LNCAP (cell line): ENCODE measurements around the gene PEX5L.

Experiments used
- TF ChIP-seq, protein P1 (sequence below): fragments of 450-650 bp; IDR thresholded peaks from 2 replicates; pipeline ENCODE4 v1.5.1; 2017; ENCODE audit warnings: mild to moderate bottlenecking

Gene PEX5L

DNA sequence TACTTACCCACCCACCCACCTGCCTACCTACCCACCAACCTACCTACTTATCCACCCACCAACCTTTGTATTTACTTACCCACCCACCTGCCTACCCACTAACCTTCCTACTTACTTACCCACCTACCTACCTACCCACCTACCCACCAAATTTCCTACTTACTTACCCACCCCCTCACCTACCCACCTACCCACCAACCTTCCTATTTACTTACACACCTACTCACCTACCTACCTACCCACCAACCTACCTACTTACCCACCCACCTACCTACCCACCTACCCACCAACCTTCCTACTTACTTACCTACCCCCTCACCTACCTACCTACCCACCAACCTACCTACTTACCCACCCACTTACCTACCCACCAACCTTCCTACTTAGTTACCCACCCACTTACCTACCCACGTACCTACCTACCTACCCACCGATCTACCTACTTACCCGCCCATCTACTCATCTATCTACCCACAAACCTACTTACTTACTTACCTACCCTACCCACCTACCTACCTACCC lies 204.3 kb downstream of the PEX5L start:
- TF ChIP-seq, protein P1, sequence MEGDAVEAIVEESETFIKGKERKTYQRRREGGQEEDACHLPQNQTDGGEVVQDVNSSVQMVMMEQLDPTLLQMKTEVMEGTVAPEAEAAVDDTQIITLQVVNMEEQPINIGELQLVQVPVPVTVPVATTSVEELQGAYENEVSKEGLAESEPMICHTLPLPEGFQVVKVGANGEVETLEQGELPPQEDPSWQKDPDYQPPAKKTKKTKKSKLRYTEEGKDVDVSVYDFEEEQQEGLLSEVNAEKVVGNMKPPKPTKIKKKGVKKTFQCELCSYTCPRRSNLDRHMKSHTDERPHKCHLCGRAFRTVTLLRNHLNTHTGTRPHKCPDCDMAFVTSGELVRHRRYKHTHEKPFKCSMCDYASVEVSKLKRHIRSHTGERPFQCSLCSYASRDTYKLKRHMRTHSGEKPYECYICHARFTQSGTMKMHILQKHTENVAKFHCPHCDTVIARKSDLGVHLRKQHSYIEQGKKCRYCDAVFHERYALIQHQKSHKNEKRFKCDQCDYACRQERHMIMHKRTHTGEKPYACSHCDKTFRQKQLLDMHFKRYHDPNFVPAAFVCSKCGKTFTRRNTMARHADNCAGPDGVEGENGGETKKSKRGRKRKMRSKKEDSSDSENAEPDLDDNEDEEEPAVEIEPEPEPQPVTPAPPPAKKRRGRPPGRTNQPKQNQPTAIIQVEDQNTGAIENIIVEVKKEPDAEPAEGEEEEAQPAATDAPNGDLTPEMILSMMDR: no peak

- TF ChIP-seq, protein P1: no peak
These were observed 207.3 kb downstream of the PEX5L start for GRCh38 chr3:179829401-179829800.

- TF ChIP-seq, protein P1: no peak
These were observed 208.0 kb downstream of the PEX5L start for GRCh38 chr3:179828738-179829137.

- TF ChIP-seq, protein P1: no peak
These were observed 210.5 kb downstream of the PEX5L start for GRCh38 chr3:179826247-179826637.

DNA sequence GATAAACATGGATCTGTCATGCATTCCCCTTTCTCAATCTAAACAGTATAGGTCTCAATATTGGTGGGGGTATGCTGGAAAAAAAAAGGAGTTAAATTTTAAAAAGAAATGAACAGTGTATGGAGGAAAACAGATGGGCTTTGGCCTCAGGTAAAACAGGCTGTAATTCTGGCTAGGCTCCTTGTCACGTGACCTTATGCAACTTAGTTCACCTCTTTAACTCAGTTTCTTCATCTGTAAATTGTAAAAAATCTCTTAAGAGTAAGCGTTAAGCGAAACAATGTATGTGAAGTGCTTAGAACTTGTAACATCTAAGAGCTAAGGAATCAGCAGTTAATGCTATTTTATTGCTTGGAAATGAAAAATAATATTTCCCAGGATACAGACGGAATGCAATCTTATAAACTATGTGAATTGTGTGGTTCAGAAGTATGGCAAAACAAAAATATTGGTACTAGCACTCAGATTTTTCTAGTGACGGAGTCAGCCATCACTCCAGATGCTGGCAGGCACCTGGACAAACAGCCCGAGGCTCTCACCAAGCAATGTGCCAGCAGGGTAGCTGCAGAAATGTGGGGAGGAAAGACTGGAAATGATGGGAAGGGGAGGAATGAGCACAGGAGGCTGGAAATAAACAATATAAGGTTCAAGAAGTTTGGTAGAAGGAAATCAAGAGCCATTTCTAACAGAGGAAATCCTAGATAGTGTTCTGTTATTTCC lies 211.1 kb downstream of the PEX5L start:
- TF ChIP-seq, protein P1: no peak

- TF ChIP-seq, protein P1: no peak
These were observed 214.4 kb downstream of the PEX5L start for GRCh38 chr3:179822296-179822695.

DNA sequence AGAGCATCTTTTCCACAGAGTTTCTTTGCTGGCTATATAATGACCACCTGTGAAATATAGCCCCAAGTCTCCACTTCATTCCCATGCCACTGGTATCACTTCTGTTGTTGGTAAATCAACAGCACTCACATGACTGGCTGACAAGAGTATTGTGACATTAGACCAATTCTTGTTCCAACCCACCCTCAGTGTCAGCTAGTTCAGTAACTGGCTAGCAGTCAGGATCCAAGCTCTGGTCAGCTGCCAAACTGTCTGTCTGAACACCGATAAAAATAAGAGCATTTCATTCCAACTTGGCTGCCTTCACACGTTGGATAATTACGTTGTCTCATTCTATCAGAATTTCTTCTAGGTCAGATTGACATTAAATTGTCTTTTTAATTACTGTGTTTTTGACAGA lies 217.4 kb downstream of the PEX5L start:
- TF ChIP-seq, protein P1: no peak

GRCh38 chr3:179812096-179812382 lies 224.7 kb downstream of the PEX5L start:
- TF ChIP-seq, protein P1: no peak
